Lower leg skin (tissue), 4 donors: ENCODE results near the gene KRT31. TPM values are rescaled to one million over a fixed set of nuclear protein-coding genes. Genes with fewer than 3 reads are reported as not detected.

ENCODE experiments used
- DNase-seq, 2 donors: peaks; one replicate each; pipeline ENCODE4 v3.0.0-alpha.2; 2019; ENCODE audit warnings: low spot score in 2 of 2
- H3K4me3 ChIP-seq: fragments of 200-600 bp; sonication (generic); 2 replicates; pipeline ENCODE4 v1.5.1; 2017; ENCODE audit warnings: mild to moderate bottlenecking, low read depth; ENCODE audit not compliant: poor library complexity, severe bottlenecking
- POLR2A ChIP-seq, 2 donors: fragments of 450-650 bp; IDR thresholded peaks; one replicate each; pipeline ENCODE4 v1.6.1; 2016 to 2017; ENCODE audit warnings: antibody characterized with exemption in 2 of 2, mild to moderate bottlenecking in 1 of 2, moderate library complexity in 1 of 2
- WGBS, 2 donors: methylation state at CpG; one replicate each; pipeline ENCODE4 v1.1.5; 2018; 5-methylcytosine and 5-hydroxymethylcytosine counted together
- intact Hi-C: fragments of 100-400 bp; cut with DNase I; formaldehyde crosslinking; loops from one replicate; pipeline ENCODE4 v1.15.0; 2023; ENCODE audit warnings: low total_unique reads
- total RNA-seq, 4 donors: library from RNA; depleted of rRNA; stranded (reverse); fragments of >200 nt; gene quantifications; one replicate each; pipeline ENCODE4 v1.1.0, GENCODE V29; 2016
- TF ChIP-seq, protein P1 (sequence below), 3 donors: fragments of 450-650 bp; IDR thresholded peaks; one replicate each; pipeline ENCODE4 v1.5.1; 2016; ENCODE audit warnings: antibody characterized with exemption in 3 of 3, mild to moderate bottlenecking in 3 of 3, moderate library complexity in 2 of 3

KRT31 gene
- total RNA-seq, 4 donors from 2014 or later: 15.9 to 197 (median 24.1) TPM

DNA sequence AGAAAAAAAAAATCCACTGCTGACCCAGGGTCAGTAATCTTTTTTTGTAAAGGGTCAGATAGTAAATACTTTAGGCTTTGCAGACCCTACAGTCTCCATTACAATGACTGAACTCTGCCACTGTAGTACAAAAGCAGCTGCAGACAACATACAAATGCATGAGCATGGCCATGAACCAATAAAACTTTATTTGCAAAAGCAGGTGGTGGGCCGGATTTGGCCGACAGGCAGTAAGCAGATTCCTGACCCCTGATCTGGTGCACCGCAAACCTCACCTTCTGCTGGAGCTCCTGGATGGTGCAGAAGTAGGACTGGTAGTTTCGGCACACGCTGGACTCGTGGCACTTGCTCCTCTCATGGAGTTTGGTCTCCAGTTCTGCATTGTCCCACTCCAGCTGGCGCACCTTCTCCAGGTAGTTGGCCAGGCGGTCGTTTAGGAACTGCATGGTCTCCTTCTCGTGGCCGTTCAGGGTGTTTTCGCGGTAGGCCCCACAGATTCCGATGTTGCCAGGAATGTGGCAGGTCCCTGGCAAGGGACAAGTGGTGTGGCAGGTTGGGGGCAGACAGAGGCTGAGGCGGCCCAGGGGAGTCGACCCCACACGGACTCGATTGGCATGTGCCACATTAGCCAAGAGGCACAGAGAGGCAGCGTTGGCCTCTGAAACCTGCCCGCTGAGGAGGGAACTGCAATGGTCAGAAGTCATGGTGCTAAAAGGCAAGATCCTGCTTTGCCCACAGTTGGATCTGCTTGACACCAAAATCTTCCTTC is 13.8 kb upstream of the KRT31 start:
- no peak for DNase-seq
- H3K4me3 ChIP-seq: no peak overlapping the region
- intact Hi-C loops: no loop called here
- WGBS, 2 donors: 91 to 92% methylated on average over 20 of the region's 20 CpGs
- TF ChIP-seq, protein P1, sequence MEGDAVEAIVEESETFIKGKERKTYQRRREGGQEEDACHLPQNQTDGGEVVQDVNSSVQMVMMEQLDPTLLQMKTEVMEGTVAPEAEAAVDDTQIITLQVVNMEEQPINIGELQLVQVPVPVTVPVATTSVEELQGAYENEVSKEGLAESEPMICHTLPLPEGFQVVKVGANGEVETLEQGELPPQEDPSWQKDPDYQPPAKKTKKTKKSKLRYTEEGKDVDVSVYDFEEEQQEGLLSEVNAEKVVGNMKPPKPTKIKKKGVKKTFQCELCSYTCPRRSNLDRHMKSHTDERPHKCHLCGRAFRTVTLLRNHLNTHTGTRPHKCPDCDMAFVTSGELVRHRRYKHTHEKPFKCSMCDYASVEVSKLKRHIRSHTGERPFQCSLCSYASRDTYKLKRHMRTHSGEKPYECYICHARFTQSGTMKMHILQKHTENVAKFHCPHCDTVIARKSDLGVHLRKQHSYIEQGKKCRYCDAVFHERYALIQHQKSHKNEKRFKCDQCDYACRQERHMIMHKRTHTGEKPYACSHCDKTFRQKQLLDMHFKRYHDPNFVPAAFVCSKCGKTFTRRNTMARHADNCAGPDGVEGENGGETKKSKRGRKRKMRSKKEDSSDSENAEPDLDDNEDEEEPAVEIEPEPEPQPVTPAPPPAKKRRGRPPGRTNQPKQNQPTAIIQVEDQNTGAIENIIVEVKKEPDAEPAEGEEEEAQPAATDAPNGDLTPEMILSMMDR (IDR thresholded peaks at IDR 0.05): no peak
- no peak for TF ChIP-seq POLR2A (IDR thresholded peaks at IDR 0.05)

DNA sequence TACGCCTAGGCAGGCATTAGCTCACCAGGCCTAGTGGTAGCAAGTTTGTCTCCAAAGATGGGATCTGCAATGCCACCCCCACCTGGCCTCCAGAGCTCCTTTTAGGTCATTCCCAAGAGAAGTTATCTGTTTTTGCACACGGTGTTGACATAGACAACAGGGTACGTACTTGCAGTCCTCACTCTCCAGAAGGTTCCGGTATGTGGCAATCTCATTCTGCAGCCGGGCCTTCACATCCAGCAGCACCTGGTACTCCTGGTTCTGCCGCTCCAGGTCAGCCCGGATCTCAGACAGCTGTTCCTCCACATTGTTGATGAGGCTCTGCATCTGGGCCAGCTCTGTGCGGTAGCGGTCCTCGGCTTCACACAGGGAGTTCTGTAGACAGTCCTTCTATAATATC is 9.8 kb upstream of the KRT31 start:
- 94 to 95% methylated on average over 10 of the region's 10 CpGs for WGBS, 2 donors
- TF ChIP-seq, protein P1 (IDR thresholded peaks at IDR 0.05): no peak
- no peak for TF ChIP-seq POLR2A (IDR thresholded peaks at IDR 0.05)
- intact Hi-C loops: no loop called here
- DNase-seq: no peak
- H3K4me3 ChIP-seq: no peak overlapping the region

DNA sequence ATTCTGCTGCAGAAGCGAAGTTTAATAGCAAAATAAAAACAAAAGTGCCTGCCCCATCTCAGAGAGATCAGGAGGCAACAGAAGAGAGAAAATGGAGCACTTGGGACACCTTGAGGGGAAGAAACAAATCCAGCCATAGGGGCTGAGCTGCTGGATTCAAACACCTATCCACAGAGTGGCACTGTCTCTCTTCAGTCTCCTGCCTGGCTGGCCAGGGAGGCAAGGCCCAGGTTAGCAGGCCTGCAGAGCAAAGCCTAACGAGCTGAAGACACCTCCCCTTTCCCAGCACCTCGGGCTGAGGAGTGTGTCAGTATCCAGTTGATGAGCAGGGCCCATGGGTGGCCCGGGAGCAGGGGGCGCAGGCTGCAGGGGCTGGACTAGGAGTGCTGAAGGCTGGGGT is 8.8 kb upstream of the KRT31 start:
- TF ChIP-seq, protein P1 (IDR thresholded peaks at IDR 0.05): no peak
- TF ChIP-seq POLR2A (IDR thresholded peaks at IDR 0.05): no peak
- WGBS, 2 donors: 50 to 57% methylated on average over 5 of the region's 5 CpGs
- DNase-seq: no peak
- no peak overlapping the region for H3K4me3 ChIP-seq
- intact Hi-C loops: no loop called here

DNA sequence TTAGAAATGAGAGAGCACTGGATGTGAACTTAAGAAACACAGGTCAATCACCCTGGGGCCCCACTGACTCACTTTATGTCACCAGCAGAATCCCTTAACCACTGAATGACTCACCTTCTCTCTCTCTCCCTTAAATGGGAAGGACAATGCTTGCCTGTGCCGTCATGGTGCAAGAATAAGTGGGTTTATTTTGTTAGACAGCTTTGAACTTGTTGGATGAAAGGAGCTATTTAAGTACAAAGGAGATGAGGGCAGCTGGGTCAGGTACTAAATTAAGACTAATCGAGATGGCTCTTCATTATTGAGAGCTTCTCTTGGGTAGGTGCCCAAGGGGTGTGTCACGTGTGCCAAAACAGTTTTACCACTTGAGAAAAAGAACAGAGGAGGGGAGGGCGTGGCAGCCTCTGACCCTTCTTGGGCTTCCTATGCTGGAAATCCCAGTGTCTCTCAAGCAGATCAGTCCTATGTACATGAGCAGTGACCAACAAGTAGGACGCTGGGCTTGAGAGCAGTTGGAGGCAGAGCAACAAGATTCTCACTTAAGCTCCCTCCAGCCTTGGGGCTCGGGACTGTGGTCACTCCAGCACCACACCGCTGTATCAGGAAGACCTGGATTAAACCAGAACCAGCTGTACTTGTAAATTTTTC is 6.7 kb upstream of the KRT31 start:
- DNase-seq: no peak
- intact Hi-C loops: no loop called here
- no peak for TF ChIP-seq POLR2A (IDR thresholded peaks at IDR 0.05)
- TF ChIP-seq, protein P1 (IDR thresholded peaks at IDR 0.05): no peak
- 43 to 44% methylated on average over 7 of the region's 7 CpGs for WGBS, 2 donors
- H3K4me3 ChIP-seq: no peak overlapping the region

DNA sequence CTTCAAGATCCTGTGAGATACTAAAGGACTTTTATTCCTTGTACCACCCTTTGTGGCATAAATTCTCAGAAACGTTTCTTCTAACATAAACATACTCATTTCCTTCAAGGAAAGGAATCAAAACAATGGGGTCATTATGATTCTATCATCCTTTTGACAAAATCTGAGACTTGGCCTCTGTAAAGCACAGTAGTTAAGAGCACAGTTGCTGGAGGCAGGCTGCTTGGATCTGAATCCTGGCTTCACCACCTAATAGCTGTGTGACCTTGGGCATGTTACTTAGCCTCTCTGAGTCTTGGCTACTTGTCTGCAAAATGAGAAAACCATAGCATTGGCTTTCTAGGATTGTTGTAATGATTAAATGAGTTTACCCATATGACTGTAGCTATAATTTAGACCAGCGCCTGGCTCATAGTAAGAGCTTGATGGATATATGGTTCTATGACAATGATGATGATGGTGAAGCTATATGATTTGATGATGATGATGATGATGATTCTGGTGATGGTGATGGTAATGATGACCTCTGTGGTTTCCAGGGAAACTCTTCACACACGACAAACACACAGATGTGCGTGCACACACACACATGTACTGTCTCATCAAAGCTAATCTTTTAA is 6.1 kb upstream of the KRT31 start:
- intact Hi-C loops: no loop called here
- TF ChIP-seq POLR2A (IDR thresholded peaks at IDR 0.05): no peak
- TF ChIP-seq, protein P1 (IDR thresholded peaks at IDR 0.05): no peak
- no peak for DNase-seq

More for the DNA sequence above, 6.1 kb upstream of the KRT31 start:
- H3K4me3 ChIP-seq: no peak overlapping the region
- WGBS, 2 donors: 49 to 52% methylated on average over 4 of the region's 4 CpGs
